DMS79 (cell line): ENCODE results near the gene GNG14.
"Not testable (repeated sequence)": the region's sequence is repeated elsewhere in the genome, so short reads cannot be mapped to it uniquely, and the experiment has no call there.

ENCODE experiments used
- DNase-seq: peaks from one replicate; lab custom pipeline; 2025; lab: John Stamatoyannopoulos, UW

The GNG14 gene

DNA sequence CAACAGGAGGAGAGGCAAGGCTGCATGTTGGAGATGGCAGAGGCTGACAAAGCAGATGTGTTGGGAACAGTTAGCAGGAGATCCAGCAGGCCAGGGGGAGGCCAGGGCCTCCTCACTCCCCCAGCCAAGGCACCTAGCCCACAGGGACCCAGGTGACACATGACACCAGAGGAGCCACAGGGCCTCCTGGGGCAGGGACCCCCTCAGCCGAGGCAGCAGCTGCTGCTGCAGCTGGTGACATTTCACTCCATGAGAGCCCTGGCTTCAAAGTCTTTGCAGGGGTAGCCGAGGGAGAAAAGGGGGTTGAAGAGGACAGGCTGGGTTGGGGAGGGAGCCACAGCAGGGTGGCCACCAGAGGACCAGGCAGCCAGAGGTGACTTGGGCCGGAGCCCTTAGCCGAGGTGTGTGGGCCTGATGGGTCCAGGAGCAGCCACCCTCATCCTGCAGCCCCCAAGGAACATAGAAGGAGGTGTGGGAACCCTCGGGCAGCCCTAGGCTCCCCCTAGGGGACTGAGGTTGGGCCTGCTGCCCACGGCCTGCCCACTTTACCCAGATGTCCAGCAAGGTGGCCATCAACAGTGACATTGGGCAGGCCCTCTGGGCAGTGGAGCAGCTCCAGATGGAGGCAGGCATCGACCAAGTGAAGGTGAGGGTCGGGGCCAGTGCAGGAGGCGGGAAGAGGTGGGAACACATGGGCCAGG is at the start of gene GNG14:
TSS of gene GNG14 (plus strand) at position 503 of the 701 bp plus-strand sequence. CDS start at position 554, 51 bp downstream.
- no peak for DNase-seq

GRCh38 chr19:12638611-12639182 is 49.1 kb upstream of the GNG14 start:
- DNase-seq = no peak

- peak; percentile 80 for DNase-seq
Observed at GRCh38 chr19:12639901-12640613, 47.7 kb upstream of the GNG14 start.

DNA sequence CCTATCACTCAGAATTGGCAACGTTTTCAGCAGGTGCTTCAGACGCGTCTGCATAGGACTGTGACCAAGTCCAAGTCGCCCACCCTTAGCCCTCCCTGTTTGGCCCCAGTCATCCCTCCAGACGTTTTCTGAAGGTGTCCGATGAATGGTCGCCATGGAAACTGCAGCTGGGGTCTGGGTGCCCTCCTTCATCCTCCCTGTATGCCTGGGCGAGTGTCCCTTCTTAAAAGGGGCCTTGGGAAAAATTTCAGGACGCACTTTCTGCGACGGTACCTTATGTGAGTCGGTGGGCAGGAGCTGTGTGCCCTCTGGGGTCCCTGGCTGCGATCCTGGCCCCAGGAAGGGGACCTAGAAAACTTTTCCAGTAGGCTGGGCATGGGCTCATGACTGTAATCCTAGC is 46.3 kb upstream of the GNG14 start:
- DNase-seq = no peak

DNA sequence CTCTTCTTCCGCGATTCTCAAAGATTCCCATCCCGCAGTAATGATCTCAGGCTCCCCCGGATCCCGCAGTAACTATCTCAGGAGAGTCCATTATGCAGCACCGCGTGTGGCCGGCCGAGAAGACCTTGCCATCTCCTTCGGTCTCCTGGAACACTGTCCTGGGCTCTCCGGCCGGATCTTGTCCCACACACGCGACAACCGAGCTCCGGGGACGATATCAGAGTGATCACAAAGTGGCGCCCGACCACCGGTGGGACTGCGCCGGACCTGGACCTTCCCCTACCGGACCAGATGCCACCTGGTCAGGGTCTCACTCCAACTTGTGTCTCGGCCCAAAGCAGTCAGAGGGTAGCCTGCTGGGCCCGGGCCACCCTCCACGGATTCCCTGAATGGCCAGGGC is 45.3 kb upstream of the GNG14 start:
- no peak for DNase-seq

- DNase-seq = not testable (repeated sequence)
Observed at GRCh38 chr19:12643716-12644115, 44.1 kb upstream of the GNG14 start.

DNA sequence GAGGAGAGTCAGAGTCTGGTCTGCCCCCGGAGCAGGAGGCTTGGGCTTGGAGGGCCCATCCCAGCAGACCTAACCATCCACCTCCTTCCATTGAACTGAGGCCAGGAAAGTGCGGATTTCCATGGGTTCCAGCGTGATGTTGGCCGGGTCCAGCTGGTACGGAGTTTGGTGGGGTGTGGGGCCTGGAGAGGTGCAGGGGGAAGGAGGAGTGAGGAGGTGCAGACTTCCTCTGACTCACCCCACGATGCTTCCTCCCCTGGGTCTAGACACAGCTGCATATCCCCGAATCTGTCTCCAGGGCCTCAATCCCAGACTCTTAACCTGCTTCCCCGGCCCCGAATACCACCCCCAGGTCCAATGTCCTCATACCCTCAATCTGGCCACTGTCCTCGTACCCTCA is 41.2 kb upstream of the GNG14 start:
- no peak for DNase-seq

DNA sequence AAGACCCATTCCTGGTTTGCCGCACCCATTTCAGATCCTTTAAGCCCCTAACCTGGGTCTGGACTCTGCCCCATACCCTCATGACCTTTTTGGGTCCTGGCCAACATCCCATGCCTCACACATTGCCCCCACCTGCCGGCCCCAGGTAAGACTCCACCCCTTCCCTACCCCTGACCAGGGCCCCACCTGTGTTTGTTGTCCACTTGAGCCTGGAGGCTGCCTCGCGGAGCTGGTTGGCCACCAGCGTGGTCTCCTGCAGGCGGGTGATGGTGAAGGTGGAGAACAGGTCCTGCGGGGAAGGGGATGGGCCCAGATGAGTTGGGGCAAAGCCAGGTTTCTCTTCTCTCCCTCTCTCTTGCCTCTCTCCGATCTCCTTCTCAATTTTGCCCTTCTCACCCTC is 40.8 kb upstream of the GNG14 start:
- DNase-seq = no peak

GRCh38 chr19:12647490-12648071 is 40.2 kb upstream of the GNG14 start:
- DNase-seq = no peak

DNA sequence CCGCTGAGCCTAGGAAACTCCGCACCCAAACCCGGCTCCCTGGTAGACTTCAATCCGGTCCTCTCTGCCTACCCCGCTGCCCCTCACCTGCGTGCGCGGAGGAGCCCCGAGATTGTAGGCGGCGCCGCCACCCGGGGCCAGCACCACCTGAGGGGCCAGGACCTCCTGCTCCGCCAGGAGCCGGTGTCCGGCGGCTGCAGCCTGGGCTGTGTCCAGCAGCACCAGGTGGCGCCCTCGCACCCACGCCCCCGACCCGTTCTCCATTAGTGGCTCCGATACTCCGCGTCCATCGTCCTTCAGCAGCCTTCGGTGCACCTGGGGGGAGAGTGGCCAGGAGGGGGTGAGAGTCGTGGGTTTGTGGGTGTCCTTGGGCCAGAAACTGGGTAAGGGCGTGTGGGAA is 39.7 kb upstream of the GNG14 start:
- DNase-seq = no peak

GRCh38 chr19:12649941-12650340 is 37.9 kb upstream of the GNG14 start:
- no peak for DNase-seq

DNA sequence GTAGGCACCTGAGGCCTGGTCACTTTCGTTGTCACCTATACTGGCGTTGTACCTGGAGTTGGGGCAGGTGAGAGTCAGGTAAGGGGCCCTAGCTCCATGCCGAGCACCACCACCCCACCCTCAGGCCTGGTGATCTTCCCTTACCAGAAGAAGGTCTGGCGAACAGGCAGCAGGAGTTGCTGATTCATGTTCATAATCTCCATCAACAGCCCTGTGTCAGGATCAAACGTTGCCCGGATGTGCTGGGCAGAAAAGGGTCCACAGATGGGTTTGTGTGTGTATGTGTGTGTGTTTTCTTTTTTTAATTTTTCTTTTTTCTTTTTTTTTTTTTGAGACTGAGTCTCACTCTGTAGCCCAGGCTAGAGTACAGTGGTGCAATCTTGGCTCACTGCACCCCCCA is 35.6 kb upstream of the GNG14 start:
- DNase-seq = no peak

DNA sequence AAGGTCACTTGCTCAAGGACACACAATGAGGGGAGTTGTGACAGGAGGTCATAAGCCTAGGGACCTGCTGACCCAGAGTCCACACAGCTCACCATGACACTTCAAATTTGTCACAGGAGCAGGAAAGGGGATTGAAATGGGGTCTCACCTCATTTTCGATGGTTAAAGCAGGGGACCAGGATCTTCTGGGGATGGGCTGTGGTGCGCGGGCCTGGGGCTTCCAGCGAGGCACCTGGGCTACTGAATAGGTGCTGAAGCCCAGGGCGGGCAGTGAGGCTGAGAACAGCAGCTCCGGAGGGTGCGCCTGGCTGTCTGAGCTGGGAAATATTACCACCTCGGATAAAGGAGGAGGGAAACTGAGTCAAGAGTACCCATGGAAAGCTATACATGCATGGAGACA is 32.3 kb upstream of the GNG14 start:
- no peak for DNase-seq

GRCh38 chr19:12656899-12657571 is 30.8 kb upstream of the GNG14 start:
- no peak for DNase-seq

- DNase-seq = no peak
Observed at GRCh38 chr19:12657966-12658365, 29.8 kb upstream of the GNG14 start.

DNA sequence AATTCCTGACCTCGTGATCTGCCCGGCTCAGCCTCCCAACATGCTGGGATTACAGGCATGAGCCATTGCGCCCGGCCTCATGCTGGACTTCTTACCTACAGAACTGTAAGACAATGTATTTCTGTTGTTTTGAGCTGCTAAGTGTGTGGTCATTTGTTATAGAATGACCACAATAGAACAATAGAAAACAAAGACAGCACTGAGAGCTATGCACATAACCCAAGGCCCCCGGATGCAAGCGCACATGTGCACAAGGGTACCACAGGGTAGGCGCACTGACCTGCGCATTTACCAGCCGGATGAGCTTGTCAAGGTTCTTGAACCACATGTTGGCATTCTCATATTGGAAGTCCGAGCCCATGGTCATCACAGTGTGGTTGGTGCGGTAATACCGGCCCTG is 26.8 kb upstream of the GNG14 start:
- no peak for DNase-seq

GRCh38 chr19:12664406-12665280 is 23.2 kb upstream of the GNG14 start:
- no peak for DNase-seq

- no peak for DNase-seq
Observed at GRCh38 chr19:12665281-12665573, 22.6 kb upstream of the GNG14 start.

- DNase-seq = no peak
Observed at GRCh38 chr19:12665671-12666264, 22.0 kb upstream of the GNG14 start.

- DNase-seq = peak; percentile 75
Observed at GRCh38 chr19:12666265-12667048, 21.3 kb upstream of the GNG14 start, which contains the start of the genes MAN2B1 and WDR83. Gene MAN2B1 (minus strand): TSS chr19:12666742. CDS start chr19:12666701, 41 bp downstream. Gene WDR83 (plus strand): TSS chr19:12666807. CDS start chr19:12669791, 2,984 bp downstream.
